IMR-90 (cell line): ENCODE measurements around the gene ARAP3. TPM values are rescaled to one million over a fixed set of nuclear protein-coding genes. Genes with fewer than 3 reads are reported as not detected.
A peak's percentile ranks its signal among the peaks of the same experiment; 100 is the strongest.

ENCODE experiments used
- ATAC-seq: fragments of 200-7000 bp; cut with Tn5 transposase; 2 replicates; pipeline ENCODE4 v1.9.1; 2020; ENCODE audit warnings: low read depth, mild to moderate bottlenecking, moderate library complexity
- BruUV-seq: library from RNA; stranded (reverse); fragments of 400-500 nt; replicated peaks from 2 replicates; lab custom pipeline; 2021; lab: Mats Ljungman, UMichigan
- CTCF ChIA-PET: fragments of 300-600 bp; formaldehyde crosslinking; extraction: SDS; loops from one replicate; lab custom pipeline; 2021; ENCODE audit warnings: antibody characterized with exemption; lab: Yijun Ruan, JAX
- POLR2A ChIA-PET: fragments of 300-600 bp; sonication (Branson Sonifier 250); formaldehyde crosslinking; loops from one replicate; lab custom pipeline; 2022; ENCODE audit warnings: antibody characterized with exemption; ENCODE audit not compliant: unreplicated experiment; lab: Charles Lee
- DNase-seq: peaks from one replicate; pipeline ENCODE4 v3.0.0; 2013
- H2AFZ ChIP-seq: replicated peaks from 2 replicates; pipeline ENCODE3; 2013; ENCODE audit warnings: low read length, mild to moderate bottlenecking; ENCODE audit not compliant: poor library complexity
- H2AK5ac ChIP-seq: 2 replicates; pipeline ENCODE4 v1.6.1; 2013; ENCODE audit warnings: low read depth, low read length, inconsistent platforms
- H2AK9ac ChIP-seq: replicated peaks from 2 replicates; pipeline ENCODE3; 2013; ENCODE audit warnings: mild to moderate bottlenecking, low read depth, low read length, moderate library complexity; ENCODE audit not compliant: poor library complexity
- H2BK120ac ChIP-seq: 2 replicates; pipeline ENCODE4 v1.6.1; 2013; ENCODE audit warnings: low read depth, low read length, inconsistent platforms
- H2BK15ac ChIP-seq: 3 replicates; pipeline ENCODE4 v1.6.1; 2013; ENCODE audit warnings: low read depth, low read length, inconsistent platforms
- H2BK20ac ChIP-seq: 2 replicates; pipeline ENCODE4 v1.6.1; 2013; ENCODE audit warnings: low read depth, mild to moderate bottlenecking, inconsistent platforms, low read length, moderate library complexity
- H2BK5ac ChIP-seq: 2 replicates; pipeline ENCODE4 v1.6.1; 2013; ENCODE audit warnings: mild to moderate bottlenecking, low read depth, low read length, inconsistent platforms; ENCODE audit not compliant: poor library complexity, severe bottlenecking
- H3K14ac ChIP-seq: replicated peaks from 2 replicates; pipeline ENCODE4 v1.6.1; 2013; ENCODE audit warnings: low read depth, low read length, inconsistent platforms
- H3K18ac ChIP-seq: 2 replicates; pipeline ENCODE4 v1.6.1; 2013; ENCODE audit warnings: low read depth, low read length, control low read depth
- H3K23ac ChIP-seq: 2 replicates; pipeline ENCODE4 v1.6.1; 2013; ENCODE audit warnings: low read depth, low read length, inconsistent platforms
- H3K27ac ChIP-seq: 2 replicates; pipeline ENCODE4 v1.5.1; 2013; ENCODE audit warnings: mild to moderate bottlenecking, control low read depth, low read length; ENCODE audit not compliant: insufficient read depth
- H3K27me3 ChIP-seq: 2 replicates; pipeline ENCODE4 v1.6.1; 2013; ENCODE audit warnings: low read length; ENCODE audit not compliant: control insufficient read depth, insufficient read depth
- H3K36me3 ChIP-seq: 2 replicates; pipeline ENCODE4 v1.6.1; 2013; ENCODE audit warnings: low read length, mixed read lengths; ENCODE audit not compliant: control insufficient read depth, insufficient read depth
- H3K4ac ChIP-seq: 2 replicates; pipeline ENCODE4 v1.6.1; 2013; ENCODE audit warnings: low read depth, low read length, inconsistent platforms
- H3K4me1 ChIP-seq: 2 replicates; pipeline ENCODE4 v1.6.1; 2013; ENCODE audit warnings: low read length, mixed read lengths; ENCODE audit not compliant: control insufficient read depth, insufficient read depth
- H3K4me2 ChIP-seq: 2 replicates; pipeline ENCODE4 v1.6.1; 2013; ENCODE audit warnings: low read depth, mild to moderate bottlenecking, control low read depth, low read length, moderate library complexity
- H3K4me3 ChIP-seq: 2 replicates; pipeline ENCODE4 v1.5.1; 2013; ENCODE audit warnings: low read depth, mild to moderate bottlenecking, control low read depth, low read length, moderate library complexity; ENCODE audit not compliant: insufficient read depth
- H3K56ac ChIP-seq: 2 replicates; pipeline ENCODE4 v1.6.1; 2013; ENCODE audit warnings: low read length, inconsistent platforms; ENCODE audit not compliant: insufficient read depth; ENCODE audit errors: extremely low read depth
- H3K79me1 ChIP-seq, 2 experiments: 2 replicates each; pipeline ENCODE4 v1.6.1; 2013; ENCODE audit warnings: low read length in 2 of 2, inconsistent platforms in 1 of 2, low read depth in 1 of 2
- H3K9ac ChIP-seq: 2 replicates; pipeline ENCODE4 v1.6.1; 2013; ENCODE audit warnings: low read depth, low read length, control low read depth
- H3K9me1 ChIP-seq: 2 replicates; pipeline ENCODE4 v1.6.1; 2013; ENCODE audit warnings: low read length, inconsistent platforms; ENCODE audit not compliant: insufficient read depth
- H3K9me3 ChIP-seq: 2 replicates; pipeline ENCODE4 v1.6.1; 2013; ENCODE audit warnings: low read length; ENCODE audit not compliant: control insufficient read depth, insufficient read depth
- H4K20me1 ChIP-seq: 2 replicates; pipeline ENCODE4 v1.6.1; 2013; ENCODE audit warnings: low read length, inconsistent platforms; ENCODE audit not compliant: insufficient read depth
- H4K5ac ChIP-seq: 2 replicates; pipeline ENCODE4 v1.6.1; 2013; ENCODE audit warnings: mild to moderate bottlenecking, low read depth, low read length, control low read depth
- H4K8ac ChIP-seq, 2 experiments: 2 replicates each; pipeline ENCODE4 v1.6.1; 2013; ENCODE audit warnings: low read depth in 2 of 2, low read length in 2 of 2, control low read depth in 1 of 2, inconsistent platforms in 1 of 2
- H4K91ac ChIP-seq: 2 replicates; pipeline ENCODE4 v1.6.1; 2013; ENCODE audit warnings: low read depth, low read length, inconsistent platforms; ENCODE audit not compliant: insufficient read depth
- BHLHE40 ChIP-seq: fragments of 150-350 bp; IDR thresholded peaks from 2 replicates; pipeline ENCODE4 v1.6.1; 2016; ENCODE audit warnings: mild to moderate bottlenecking, low read depth, low read length
- CEBPB ChIP-seq: IDR thresholded peaks from 2 replicates; pipeline ENCODE4 v1.6.1; 2012; ENCODE audit warnings: low read depth, low read length, improper control_type of control experiment
- MAFK ChIP-seq: IDR thresholded peaks from 2 replicates; pipeline ENCODE4 v1.6.1; 2012; ENCODE audit warnings: low read depth, low read length, improper control_type of control experiment
- MXI1 ChIP-seq: IDR thresholded peaks from 2 replicates; pipeline ENCODE4 v1.6.1; 2012; ENCODE audit warnings: low read depth, mild to moderate bottlenecking, low read length, moderate library complexity, borderline replicate concordance
- RCOR1 ChIP-seq: IDR thresholded peaks from 2 replicates; pipeline ENCODE4 v1.6.1; 2012; ENCODE audit warnings: mild to moderate bottlenecking, low read length, improper control_type of control experiment; ENCODE audit not compliant: insufficient replicate concordance
- WGBS, 2 experiments: methylation state at CpG; one replicate each; pipeline versions ENCODE4 v1.1.5 to v1.1.7; 2013; ENCODE audit warnings: missing lambda C conversion rate in 2 of 2; ENCODE audit not compliant: insufficient read length in 1 of 2; ENCODE audit errors: extremely low coverage in 2 of 2; 5-methylcytosine and 5-hydroxymethylcytosine counted together
- dilution Hi-C: fragments of 300-500 bp; cut with HindIII; formaldehyde crosslinking; loops from one replicate; pipeline ENCODE4 v1.14.3; 2018; ENCODE audit warnings: low sequenced_read_pairs; ENCODE audit not compliant: unreplicated experiment
- in situ Hi-C: fragments of 300-500 bp; cut with MboI; formaldehyde crosslinking; loops from 3 replicates; pipeline ENCODE4 v1.14.3; 2019; ENCODE audit warnings: low sequenced_read_pairs, inconsistent platforms, mixed read lengths
- intact Hi-C: fragments of 100-400 bp; cut with micrococcal nuclease; formaldehyde crosslinking; loops from 2 replicates; pipeline ENCODE4 v1.10.0; 2022
- polyA plus RNA-seq, 3 experiments: library from polyadenylated mRNA; depleted of rRNA; stranded (reverse); fragments of >200 nt; gene quantifications; 2 replicates each; pipeline ENCODE4 v1.2.3, GENCODE V29; 2012; ENCODE audit warnings: low replicate concordance in 1 of 3
- total RNA-seq: library from RNA; depleted of rRNA; stranded (reverse); fragments of >200 nt; gene quantifications from 2 replicates; pipeline ENCODE4 v1.2.3, GENCODE V29; 2012

ARAP3 gene
- total and polyA plus RNA-seq, 2 of the 4 experiments (the other 2 are of a cell fraction) = 2.2 to 6.9 TPM

DNA sequence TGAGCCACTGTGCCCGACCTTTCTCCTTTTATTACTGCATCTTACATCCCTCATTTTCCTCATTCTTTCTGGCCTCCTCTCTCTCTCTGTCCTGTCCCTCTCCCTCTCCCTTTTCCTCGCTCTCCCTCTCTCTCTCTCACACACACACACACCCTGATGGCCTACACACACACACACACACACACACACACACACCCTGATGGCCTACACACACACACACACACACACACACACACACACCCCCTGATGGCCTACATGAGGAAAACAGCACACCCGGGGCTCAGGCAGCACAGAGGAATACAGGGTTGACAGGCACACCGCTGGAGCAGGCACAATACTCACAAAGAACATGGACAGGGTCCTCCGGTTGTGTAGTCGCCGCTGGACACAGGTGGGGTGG, 27.0 kb downstream of the ARAP3 start (continued):
- TF ChIP-seq MAFK (no peak), MXI1 (no peak)

DNA sequence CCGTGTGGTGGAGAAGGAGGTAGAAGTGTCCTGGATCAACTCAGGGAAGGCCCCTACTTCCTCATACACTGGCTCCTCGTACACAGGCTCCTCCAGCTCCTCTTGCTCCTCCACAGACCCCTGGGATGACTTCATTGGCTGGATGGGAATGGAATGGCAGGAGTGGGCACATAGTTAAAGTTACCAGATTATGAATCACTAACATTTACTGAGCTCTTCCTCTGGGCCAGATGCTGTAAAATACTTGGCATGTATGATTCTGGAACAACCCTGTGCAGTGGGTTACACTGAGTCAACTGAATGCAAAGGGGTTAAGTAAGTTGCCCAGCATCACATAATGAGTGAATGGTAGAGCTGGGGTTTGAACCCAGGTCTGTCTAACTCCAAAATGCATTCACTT, 27.7 kb downstream of the ARAP3 start:
- no peak overlapping the region; the same call in 1 of the 2 replicates for H3K4me2 ChIP-seq
- dilution Hi-C loops = no loop called here
- POLR2A ChIA-PET = interaction anchor here (0.6 kb wide), 1 partner anchor 160 kb away, joined by 3 read pairs; no protein-coding TSS in a partner anchor

More for the DNA sequence above, 27.7 kb downstream of the ARAP3 start:
- Histone ChIP-seq H3K9me1 (peaks cover 3% of the 10 kb centered on the region; the same call in 1 of the 2 replicates), H3K4me3 (no peak overlapping the region), H4K91ac (peak overlapping the region; percentile 74), H3K4ac (peak overlapping the region; percentile 88), H3K18ac (peak overlapping the region; percentile 21; the same call in 1 of the 2 replicates), H4K5ac (peak overlapping the region; percentile 56; the same call in 1 of the 2 replicates), H3K36me3 (peaks cover 10% of the 10 kb centered on the region; the same call in 1 of the 2 replicates), H2AK5ac (peak overlapping the region; percentile 93), H3K27me3 (no peaks in the 10 kb centered on the region), H3K9ac (no peak overlapping the region), H2AK9ac (peak overlapping the region; percentile 92), H2AFZ (peak overlapping the region; percentile 78), H4K20me1 (peaks cover 3% of the 10 kb centered on the region; the same call in 1 of the 2 replicates), H2BK20ac (peak overlapping the region; percentile 50; the same call in 1 of the 2 replicates), H3K23ac (peak overlapping the region; percentile 35; the same call in 1 of the 2 replicates), H2BK120ac (peak overlapping the region; percentile 86), H3K9me3 (no peaks in the 10 kb centered on the region), H2BK15ac (peak overlapping the region; percentile 85; the same call in 1 of the 3 replicates), H3K4me1 (peaks cover 18% of the 10 kb centered on the region), H3K14ac (peak overlapping the region; percentile 77), H2BK5ac (peak overlapping the region; percentile 82), H3K56ac (no peak overlapping the region), H4K8ac (peak overlapping the region; percentile 7 to 87; a peak in 3 of 4 replicates), H3K79me1 (peaks cover 10 to 22% of the 10 kb centered on the region in 2 experiments), H3K27ac (peak overlapping the region; percentile 36)
- no TSS peak for BruUV-seq
- DNase-seq (peak; percentile 91), ATAC-seq (peak; percentile 65)
- CTCF ChIA-PET = interaction anchor here (1.1 kb wide), 1 partner anchor 28 kb away, joined by 3 read pairs; no protein-coding TSS in a partner anchor
- in situ Hi-C loops (no loop called here), intact Hi-C loops (no loop called here)
- peak; percentile 16; the same call in 1 of the 2 replicates for TF ChIP-seq MAFK
- no peak for TF ChIP-seq CEBPB
- TF ChIP-seq BHLHE40 = no peak
- peak; percentile 53 for TF ChIP-seq RCOR1
- no CpG with 5 or more reads among the region's 2 CpGs for WGBS, 2 experiments
